Stomach (tissue), 4 donors: Measurements from ENCODE around the gene SLAMF9.

Source experiments
- CTCF ChIP-seq, 7 experiments: fragments of 450-650 bp in 4 of 7; fragments of 200-600 bp in 3 of 7; sonication (generic) in 3 of 7; IDR thresholded peaks; one replicate each; pipeline ENCODE4 v1.5.1; 2016 to 2019; ENCODE audit warnings: antibody characterized with exemption in 7 of 7, control low read depth in 2 of 7, mild to moderate bottlenecking in 1 of 7
- EP300 ChIP-seq: sonication (generic); formaldehyde crosslinking; IDR thresholded peaks from one replicate; pipeline ENCODE4 v1.6.1; 2017; ENCODE audit warnings: antibody characterized with exemption
- POLR2AphosphoS5 ChIP-seq, 3 donors: sonication (generic); formaldehyde crosslinking; IDR thresholded peaks; one replicate each; pipeline ENCODE4 v1.6.1; 2016; ENCODE audit warnings: antibody characterized with exemption in 3 of 3

- TF ChIP-seq POLR2AphosphoS5 (IDR thresholded peaks at IDR 0.05) (no peak), CTCF (IDR thresholded peaks at IDR 0.05) (no peak), EP300 (no peak)
These were observed at the start of gene SLAMF9 for GRCh38 chr1:159953536-159954515.
